ENCODE results near the gene SLC7A14.

Gene SLC7A14

GRCh38 chr3:170531657-170532335 is 54.1 kb downstream of the SLC7A14 start:
- peak; percentile 23 for DNase-seq

GRCh38 chr3:170531054-170531453 is 54.8 kb downstream of the SLC7A14 start:
- DNase-seq = no peak

GRCh38 chr3:170529912-170530311 is 56.0 kb downstream of the SLC7A14 start:
- no peak for DNase-seq

DNA sequence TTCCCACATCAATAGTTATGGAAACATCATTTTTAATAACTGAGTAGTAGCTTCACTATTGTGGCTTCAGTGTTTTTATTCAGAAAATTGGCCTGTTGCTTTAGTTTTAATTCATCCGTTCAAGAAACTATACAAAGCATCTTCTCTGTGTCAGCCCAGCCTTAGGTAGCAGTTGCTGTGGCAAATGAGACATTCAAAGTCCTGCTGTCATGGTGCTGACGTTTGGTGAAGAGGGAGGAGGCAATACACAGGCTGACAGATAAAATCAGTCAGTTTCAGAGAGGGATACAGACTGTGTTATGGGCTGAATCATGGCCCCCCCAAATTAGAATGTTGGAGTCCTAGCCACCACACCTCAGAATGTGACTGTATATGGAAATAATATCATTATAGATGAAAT is 56.5 kb downstream of the SLC7A14 start:
- no peak for DNase-seq

DNA sequence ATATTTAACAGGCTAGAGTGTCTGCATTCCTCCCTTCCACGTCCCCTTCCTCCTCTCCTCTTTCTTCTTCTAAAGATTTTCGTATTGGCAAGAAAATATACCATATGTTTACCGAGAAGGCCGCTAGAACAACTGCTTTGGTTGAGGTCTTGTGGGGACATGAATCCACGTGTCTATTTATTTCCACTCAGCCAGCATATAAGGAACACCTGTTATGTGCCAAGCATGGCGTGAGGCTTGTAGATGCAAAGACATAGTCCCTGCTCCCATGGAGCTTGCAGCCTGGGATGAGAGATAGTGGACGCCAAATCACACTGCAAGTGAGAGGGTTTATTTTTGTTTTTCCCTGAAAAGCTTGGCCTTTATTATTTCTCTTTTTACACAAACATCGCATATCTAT is 57.1 kb downstream of the SLC7A14 start:
- no peak for DNase-seq

DNA sequence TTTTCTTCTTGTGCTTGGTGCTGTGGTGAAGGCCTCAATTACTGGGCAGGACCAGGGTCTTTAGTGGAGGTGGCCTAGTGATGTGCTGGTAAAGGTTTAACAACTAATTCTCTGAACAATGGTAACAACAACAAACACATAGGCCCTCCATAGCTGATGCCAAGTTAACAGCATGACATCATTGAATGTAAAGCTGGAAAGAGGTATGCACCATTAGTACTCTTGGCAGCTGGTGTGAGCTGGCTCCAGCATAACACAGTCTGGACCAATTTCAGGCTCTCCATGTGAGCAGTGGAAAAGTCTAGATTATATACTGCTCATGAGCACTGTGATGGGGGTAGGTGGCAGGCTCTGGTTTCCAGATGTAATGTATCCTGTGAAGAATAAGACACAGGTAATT is 61.8 kb downstream of the SLC7A14 start:
- no peak for DNase-seq

DNA sequence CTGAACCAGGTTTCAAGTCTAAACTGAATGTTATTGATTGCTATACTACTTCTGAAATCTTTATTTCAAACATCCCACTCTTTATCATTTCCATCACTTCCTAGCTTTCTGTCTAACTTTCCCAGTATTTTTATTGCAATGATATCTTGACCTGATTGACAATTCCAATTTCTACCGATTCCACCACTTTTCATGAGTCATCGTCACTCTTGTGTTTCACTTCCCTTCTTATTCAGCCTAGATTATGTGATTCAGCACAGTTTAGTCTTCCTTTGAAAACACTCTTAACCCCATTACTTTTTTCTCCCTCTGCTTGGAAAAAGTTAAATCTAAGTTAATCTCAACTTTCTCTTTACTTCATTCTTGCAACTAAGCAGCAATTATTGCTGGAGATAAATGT is 62.6 kb downstream of the SLC7A14 start:
- DNase-seq = no peak

DNA sequence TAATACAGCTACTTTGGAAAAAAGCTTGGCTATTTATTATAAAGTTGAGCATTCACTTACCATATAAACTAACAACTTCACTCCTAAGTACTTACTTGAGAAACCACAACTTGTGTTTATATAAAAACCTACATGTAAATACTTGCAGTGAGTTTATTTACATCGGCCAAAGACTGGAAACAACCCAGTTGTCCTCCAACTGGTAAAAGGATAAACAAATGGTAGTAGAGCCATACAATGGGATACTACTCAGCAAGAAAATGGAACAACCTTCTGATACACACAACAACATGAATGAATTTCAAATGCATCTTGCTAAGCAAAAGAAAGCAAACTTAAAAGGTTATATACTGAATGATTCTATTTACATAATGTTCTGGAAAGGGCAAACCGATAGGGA is 63.7 kb downstream of the SLC7A14 start:
- no peak for DNase-seq

- DNase-seq = no peak
Observed at GRCh38 chr3:170520996-170521395, 64.9 kb downstream of the SLC7A14 start.

- no peak for DNase-seq
Observed at GRCh38 chr3:170517242-170517945, 68.5 kb downstream of the SLC7A14 start.

DNA sequence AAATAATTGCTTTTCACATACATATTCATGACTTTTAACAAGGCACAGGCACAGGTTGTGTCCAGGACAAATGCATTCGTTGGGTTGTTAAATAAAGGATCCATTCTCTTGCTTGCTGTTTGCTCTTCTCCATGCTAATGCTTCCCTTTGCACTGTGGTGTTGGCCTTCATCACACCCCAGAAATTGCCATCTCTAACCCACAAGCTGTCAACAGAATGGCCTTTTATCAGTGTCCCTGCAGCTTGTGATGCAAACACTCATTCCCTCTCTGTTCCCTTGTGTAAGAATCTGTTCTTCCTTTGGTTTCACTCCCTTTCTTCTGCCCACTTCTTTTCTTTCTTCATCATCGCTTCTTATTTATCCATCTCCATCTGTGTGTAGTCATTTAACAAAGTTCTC is 72.2 kb downstream of the SLC7A14 start:
- no peak for DNase-seq

- DNase-seq = no peak
Observed at GRCh38 chr3:170511371-170511770, 74.5 kb downstream of the SLC7A14 start.

DNA sequence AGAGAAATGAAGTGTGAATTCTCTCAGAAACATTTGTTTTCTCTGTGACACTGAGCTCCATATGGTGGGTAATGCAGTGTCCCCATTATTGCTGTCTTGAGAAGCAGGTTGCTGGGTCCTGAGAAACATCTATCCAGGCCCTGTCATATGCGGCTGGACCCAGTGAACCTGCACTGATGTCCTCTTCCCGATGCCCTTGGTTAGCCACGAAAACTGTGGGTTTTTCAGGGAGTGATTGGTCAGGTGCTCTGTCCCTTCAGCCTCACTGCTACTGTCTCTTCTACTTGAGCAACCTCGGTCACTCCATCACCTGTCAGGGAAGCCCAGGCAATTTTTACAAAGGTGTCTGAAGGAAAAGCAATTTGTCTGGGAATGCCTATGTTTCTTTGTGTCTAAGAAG is 77.0 kb downstream of the SLC7A14 start:
- DNase-seq = no peak

DNA sequence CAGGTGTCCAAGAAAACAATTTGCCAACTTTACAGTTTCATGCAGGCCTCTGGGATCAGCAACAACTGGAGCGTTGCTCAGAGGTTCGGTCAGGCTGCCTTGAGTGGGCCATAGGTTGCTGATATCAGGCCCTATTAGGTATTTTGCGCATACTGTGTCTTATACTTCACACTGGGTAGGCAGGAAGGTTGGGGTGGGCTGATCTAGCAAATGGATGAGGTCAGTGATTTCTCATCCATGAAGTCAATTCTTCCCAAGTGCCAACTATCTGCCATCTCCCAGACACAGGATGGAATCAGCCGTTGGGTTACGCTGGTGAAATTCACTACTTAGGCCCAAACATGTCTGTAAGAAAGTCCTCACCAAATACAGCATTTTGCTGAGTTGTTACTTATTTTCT is 77.6 kb downstream of the SLC7A14 start:
- DNase-seq = no peak

- DNase-seq = no peak
Observed at GRCh38 chr3:170507063-170507462, 78.8 kb downstream of the SLC7A14 start.

- DNase-seq = no peak
Observed at GRCh38 chr3:170506556-170506955, 79.3 kb downstream of the SLC7A14 start.

GRCh38 chr3:170502297-170502696 is 83.6 kb downstream of the SLC7A14 start:
- no peak for DNase-seq

- no peak for DNase-seq
Observed at GRCh38 chr3:170500995-170501394, 84.9 kb downstream of the SLC7A14 start.

DNA sequence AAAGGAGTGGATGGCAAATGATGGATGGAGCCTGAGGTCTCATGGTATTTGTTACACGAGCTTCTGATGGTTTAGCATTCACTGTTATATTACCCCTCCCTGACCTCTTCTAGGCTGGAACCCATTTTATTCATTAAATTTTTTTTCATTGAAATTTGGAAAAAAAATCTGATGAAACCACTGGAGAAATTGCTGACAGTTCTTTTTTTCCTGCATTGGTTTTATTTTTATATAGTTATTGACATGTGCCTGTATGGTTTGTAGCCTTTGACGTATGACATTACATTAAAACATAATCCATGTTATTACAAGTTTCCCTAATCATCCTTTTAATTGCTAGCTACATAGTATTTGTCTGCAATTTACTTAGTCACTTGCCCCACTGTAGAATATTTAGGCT is 85.4 kb downstream of the SLC7A14 start:
- DNase-seq = no peak

DNA sequence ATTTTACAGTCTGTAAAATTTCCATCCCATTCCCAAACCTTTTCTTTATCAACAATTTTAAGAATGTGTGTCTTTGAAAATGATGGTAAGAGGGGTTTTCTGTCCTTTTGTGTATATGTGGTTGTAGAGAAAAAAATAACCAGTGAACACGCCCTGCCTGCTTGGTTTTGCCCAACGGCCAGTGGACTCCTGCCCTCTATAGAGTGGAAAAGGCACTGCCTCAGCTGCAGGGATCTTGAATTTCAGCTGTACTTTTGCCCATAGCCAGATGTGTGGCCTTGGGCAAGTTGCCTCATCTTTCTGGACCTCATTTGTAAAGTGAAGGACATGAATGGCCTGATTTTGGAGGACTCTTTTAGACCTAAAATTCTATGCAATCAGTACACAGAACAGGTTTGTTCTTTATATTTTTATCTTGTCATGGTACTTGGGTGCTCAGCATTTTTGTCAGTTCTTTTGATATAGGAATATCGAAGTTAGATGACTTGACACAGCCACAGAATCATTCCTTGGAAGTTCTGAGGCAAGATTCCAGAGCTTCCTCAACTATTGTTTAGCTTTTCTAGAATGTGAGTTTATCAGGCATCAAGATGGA is 86.2 kb downstream of the SLC7A14 start:
- no peak for DNase-seq

GRCh38 chr3:170497207-170498095 is 88.4 kb downstream of the SLC7A14 start:
- no peak for DNase-seq

GRCh38 chr3:170496868-170497140 is 89.1 kb downstream of the SLC7A14 start:
- DNase-seq = no peak

DNA sequence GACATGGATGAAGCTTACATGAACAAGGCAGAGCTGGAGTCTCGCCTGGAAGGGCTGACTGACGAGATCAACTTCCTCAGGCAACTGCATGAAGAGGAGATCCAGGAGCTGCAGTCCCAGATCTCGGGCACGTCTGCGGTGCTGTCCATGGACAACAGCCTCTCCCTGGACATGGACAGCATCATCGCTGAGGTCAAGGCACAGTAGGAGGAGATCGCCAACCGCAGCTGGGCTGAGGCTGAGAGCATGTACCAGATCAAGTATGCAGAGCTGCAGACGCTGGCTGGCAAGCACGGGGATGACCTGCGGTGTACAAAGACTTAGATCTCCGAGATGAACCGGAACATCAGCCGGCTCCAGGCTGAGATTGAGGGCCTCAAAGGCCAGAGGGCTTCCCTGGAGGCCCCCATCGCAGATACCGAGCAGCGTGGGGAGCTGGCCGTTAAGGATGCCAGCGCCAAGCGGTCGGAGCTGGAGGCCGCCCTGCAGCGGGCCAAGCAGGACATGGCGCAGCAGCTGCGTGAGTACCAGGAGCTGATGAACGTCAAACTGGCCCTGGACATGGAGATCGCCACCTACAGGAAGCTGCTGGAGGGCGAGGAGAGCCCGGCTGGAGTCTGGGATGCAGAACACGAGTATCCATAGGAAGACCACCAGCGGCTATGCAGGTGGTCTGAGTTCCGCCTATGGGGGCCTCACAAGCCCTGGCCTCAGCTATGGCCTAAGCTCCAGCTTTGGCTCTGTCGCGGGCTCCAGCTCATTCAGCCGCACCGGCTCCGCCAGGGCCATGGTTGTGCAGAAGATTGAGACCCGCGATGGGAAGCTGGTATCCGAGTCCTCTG is 89.6 kb downstream of the SLC7A14 start:
- no peak for DNase-seq

Data from NCI-H1436 treated with DMSO at 0.1 percent for 48 hours (cell line).